KMS-11 (cell line): ENCODE results near the gene FAM222A.

Experiments used
- H2AFZ ChIP-seq: fragments of 200-600 bp; sonication (generic); 2 replicates; pipeline ENCODE4 v1.6.1; 2016; ENCODE audit warnings: antibody characterized with exemption, mixed run types, low read depth
- H3K27ac ChIP-seq: fragments of 200-600 bp; sonication (generic); 2 replicates; pipeline ENCODE4 v1.6.1; 2016; ENCODE audit warnings: mild to moderate bottlenecking, mixed run types
- H3K27me3 ChIP-seq: fragments of 200-600 bp; sonication (generic); 2 replicates; pipeline ENCODE4 v1.6.1; 2017; ENCODE audit warnings: mild to moderate bottlenecking, low read depth, mixed run types, moderate library complexity; ENCODE audit not compliant: insufficient read depth
- H3K36me3 ChIP-seq: fragments of 200-600 bp; sonication (generic); 2 replicates; pipeline ENCODE4 v1.6.1; 2017; ENCODE audit warnings: mild to moderate bottlenecking, mixed run types; ENCODE audit not compliant: insufficient read depth
- H3K4me1 ChIP-seq: fragments of 200-600 bp; sonication (generic); 2 replicates; pipeline ENCODE4 v1.6.1; 2016; ENCODE audit warnings: mild to moderate bottlenecking, low read depth, mixed run types; ENCODE audit not compliant: poor library complexity, severe bottlenecking
- H3K4me2 ChIP-seq: fragments of 200-600 bp; sonication (generic); 2 replicates; pipeline ENCODE4 v1.7.0; 2016; ENCODE audit warnings: mild to moderate bottlenecking, mixed run types
- H3K4me3 ChIP-seq: fragments of 200-600 bp; sonication (generic); IDR thresholded peaks from 2 replicates; pipeline ENCODE4 v1.6.1; 2017; ENCODE audit warnings: low read depth, low read length, mixed read lengths; ENCODE audit not compliant: insufficient read depth
- H3K79me2 ChIP-seq: fragments of 200-600 bp; sonication (generic); 2 replicates; pipeline ENCODE4 v1.6.1; 2016; ENCODE audit warnings: low read depth, mixed run types; ENCODE audit not compliant: insufficient read depth
- H3K9ac ChIP-seq: fragments of 200-600 bp; sonication (generic); 2 replicates; pipeline ENCODE4 v1.6.1; 2016; ENCODE audit warnings: mild to moderate bottlenecking, mixed run types
- H4K20me1 ChIP-seq: fragments of 200-600 bp; sonication (generic); 2 replicates; pipeline ENCODE4 v1.6.1; 2016; ENCODE audit warnings: mild to moderate bottlenecking, mixed run types; ENCODE audit not compliant: insufficient read depth
- CTCF ChIP-seq: fragments of 200-600 bp; sonication (generic); conservative IDR thresholded peaks from 2 replicates; pipeline ENCODE4 v1.6.1; 2017; ENCODE audit warnings: low read depth, mild to moderate bottlenecking, antibody characterized with exemption, low read length, moderate library complexity, mixed read lengths

FAM222A gene

GRCh38 chr12:109773384-109774011, 59.9 kb downstream of the FAM222A start:
- no peaks in the 10 kb centered on the region for H3K36me3 ChIP-seq
- peak overlapping the region; percentile 35; the same call in 1 of the 2 replicates for H3K9ac ChIP-seq
- H4K20me1 ChIP-seq = no peaks in the 10 kb centered on the region
- H3K4me1 ChIP-seq = no peaks in the 10 kb centered on the region
- no peak overlapping the region for H3K4me3 ChIP-seq
- no peak overlapping the region for H3K27ac ChIP-seq
- TF ChIP-seq CTCF = no peak
- peak overlapping the region; percentile 66 for H2AFZ ChIP-seq
- peak overlapping the region; percentile 36; the same call in 1 of the 2 replicates for H3K4me2 ChIP-seq
- H3K79me2 ChIP-seq = no peaks in the 10 kb centered on the region
- no peaks in the 10 kb centered on the region for H3K27me3 ChIP-seq

- Histone ChIP-seq H3K36me3 (no peaks in the 10 kb centered on the region), H3K9ac (no peak overlapping the region), H3K4me1 (no peaks in the 10 kb centered on the region), H3K27me3 (no peaks in the 10 kb centered on the region), H4K20me1 (no peaks in the 10 kb centered on the region), H3K79me2 (no peaks in the 10 kb centered on the region), H3K4me2 (no peak overlapping the region), H2AFZ (no peak overlapping the region), H3K4me3 (no peak overlapping the region), H3K27ac (no peak overlapping the region)
- TF ChIP-seq CTCF = peak; percentile 79
These were observed 61.7 kb downstream of the FAM222A start for GRCh38 chr12:109775172-109775881.

GRCh38 chr12:109776624-109777023, 63.0 kb downstream of the FAM222A start:
- Histone ChIP-seq H2AFZ (no peak overlapping the region), H3K9ac (no peak overlapping the region), H3K4me1 (no peaks in the 10 kb centered on the region), H3K4me2 (no peak overlapping the region), H4K20me1 (no peaks in the 10 kb centered on the region), H3K36me3 (no peaks in the 10 kb centered on the region), H3K27me3 (no peaks in the 10 kb centered on the region), H3K4me3 (no peak overlapping the region), H3K79me2 (no peaks in the 10 kb centered on the region), H3K27ac (no peak overlapping the region)
- TF ChIP-seq CTCF = no peak

- Histone ChIP-seq H3K27me3 (no peaks in the 10 kb centered on the region), H4K20me1 (no peaks in the 10 kb centered on the region), H3K9ac (no peak overlapping the region), H2AFZ (no peak overlapping the region), H3K79me2 (no peaks in the 10 kb centered on the region), H3K4me3 (no peak overlapping the region), H3K4me2 (no peak overlapping the region), H3K4me1 (no peaks in the 10 kb centered on the region), H3K27ac (no peak overlapping the region), H3K36me3 (no peaks in the 10 kb centered on the region)
- no peak for TF ChIP-seq CTCF
These were observed 63.9 kb downstream of the FAM222A start for GRCh38 chr12:109777544-109777943.
